CD14-positive monocyte (primary cell): ENCODE results near the gene MYO16. TPM values are rescaled to one million over a fixed set of nuclear protein-coding genes. Genes with fewer than 3 reads are reported as not detected.

Experiments
- DNase-seq, 3 donors: peaks; one replicate each; pipeline ENCODE4 v3.0.0-alpha.2; 2011 to 2022
- H2AFZ ChIP-seq: 2 replicates; pipeline ENCODE4 v1.6.0; 2012; ENCODE audit warnings: mild to moderate bottlenecking, low read depth, low read length, inconsistent platforms; ENCODE audit not compliant: insufficient read depth, poor library complexity, severe bottlenecking
- H3K27ac ChIP-seq, 2 donors: 1 replicate in 1 of 2; 2 replicates in 1 of 2; pipeline ENCODE4 v1.5.1; 2012 to 2013; ENCODE audit warnings: low read length in 2 of 2, control low read depth in 1 of 2, inconsistent platforms in 1 of 2, low read depth in 1 of 2, mild to moderate bottlenecking in 1 of 2
- H3K27me3 ChIP-seq, 2 donors: one replicate each; pipeline versions ENCODE4 v1.6.0 to v1.6.1; 2011 to 2013; ENCODE audit warnings: low read length in 2 of 2; ENCODE audit not compliant: control insufficient read depth in 2 of 2, insufficient read depth in 2 of 2
- H3K36me3 ChIP-seq, 2 donors: replicated peaks in 1 of 2; 1 replicate in 1 of 2; 2 replicates in 1 of 2; pipeline versions ENCODE4 v1.5.1 to v1.6.1; 2012 to 2013; ENCODE audit warnings: low read length in 2 of 2, control low read depth in 1 of 2, inconsistent platforms in 1 of 2, mild to moderate bottlenecking in 1 of 2; ENCODE audit not compliant: insufficient read depth in 2 of 2, control insufficient read depth in 1 of 2
- H3K4me1 ChIP-seq, 2 donors: 1 replicate in 1 of 2; 2 replicates in 1 of 2; pipeline versions ENCODE4 v1.5.1 to v1.6.1; 2012 to 2013; ENCODE audit warnings: low read length in 2 of 2, control low read depth in 1 of 2, inconsistent platforms in 1 of 2, mild to moderate bottlenecking in 1 of 2, moderate library complexity in 1 of 2; ENCODE audit not compliant: insufficient read depth in 2 of 2, control insufficient read depth in 1 of 2
- H3K4me2 ChIP-seq: replicated peaks from 2 replicates; pipeline ENCODE3; 2012; ENCODE audit warnings: low read length, moderate library complexity, mild to moderate bottlenecking; ENCODE audit not compliant: poor library complexity, severe bottlenecking; ENCODE audit errors: extremely low read depth
- H3K4me3 ChIP-seq, 3 experiments: fragments of 200-600 bp in 1 of 3; sonication (generic) in 1 of 3; replicated peaks in 1 of 3; 1 replicate in 2 of 3; 2 replicates in 1 of 3; pipeline ENCODE4 v1.5.1; 2011 to 2013; ENCODE audit warnings: low read length in 3 of 3, mild to moderate bottlenecking in 3 of 3, control low read depth in 2 of 3, low read depth in 2 of 3, inconsistent platforms in 1 of 3, moderate library complexity in 1 of 3
- H3K79me2 ChIP-seq: 2 replicates; pipeline ENCODE4 v1.6.0; 2012; ENCODE audit warnings: mild to moderate bottlenecking, control low read depth, inconsistent platforms, low read length, moderate library complexity; ENCODE audit not compliant: insufficient read depth
- H3K9ac ChIP-seq: 2 replicates; pipeline ENCODE4 v1.6.0; 2017; ENCODE audit warnings: low read length, mild to moderate bottlenecking; ENCODE audit not compliant: insufficient read depth, poor library complexity, severe bottlenecking
- H3K9me3 ChIP-seq, 2 donors: replicated peaks in 1 of 2; 1 replicate in 1 of 2; 2 replicates in 1 of 2; pipeline versions ENCODE4 v1.5.1 to v1.6.1; 2012 to 2013; ENCODE audit warnings: low read length in 2 of 2, control low read depth in 1 of 2; ENCODE audit not compliant: control insufficient read depth in 1 of 2, insufficient read depth in 1 of 2
- H4K20me1 ChIP-seq: 2 replicates; pipeline ENCODE4 v1.6.0; 2012; ENCODE audit warnings: mild to moderate bottlenecking, low read length, control low read depth, moderate library complexity; ENCODE audit not compliant: insufficient read depth
- H3K27ac Mint-ChIP-seq, 7 donors: one replicate each; pipeline ENCODE4 v1.8.0; 2020; ENCODE audit warnings: mild to moderate bottlenecking in 7 of 7, mixed read lengths in 7 of 7, moderate library complexity in 6 of 7, inconsistent platforms in 2 of 7
- H3K27me3 Mint-ChIP-seq, 3 donors: one replicate each; pipeline ENCODE4 v1.8.0; 2021 to 2022; ENCODE audit warnings: low read depth in 3 of 3, mild to moderate bottlenecking in 3 of 3, mixed read lengths in 3 of 3, moderate library complexity in 3 of 3, inconsistent platforms in 1 of 3
- H3K36me3 Mint-ChIP-seq, 2 donors: one replicate each; pipeline ENCODE4 v1.8.0; 2020; ENCODE audit warnings: mixed read lengths in 2 of 2, inconsistent platforms in 1 of 2, mild to moderate bottlenecking in 1 of 2
- H3K4me1 Mint-ChIP-seq: one replicate; pipeline ENCODE4 v1.8.0; 2020; ENCODE audit warnings: mild to moderate bottlenecking, mixed read lengths
- H3K4me3 Mint-ChIP-seq, 2 donors: one replicate each; pipeline ENCODE4 v1.8.0; 2020; ENCODE audit warnings: mild to moderate bottlenecking in 2 of 2, mixed read lengths in 2 of 2, moderate library complexity in 1 of 2
- H3K9me3 Mint-ChIP-seq, 7 donors: one replicate each; pipeline ENCODE4 v1.8.0; 2020 to 2022; ENCODE audit warnings: mixed read lengths in 7 of 7, mild to moderate bottlenecking in 6 of 7, moderate library complexity in 6 of 7, inconsistent platforms in 2 of 7
- WGBS: methylation state at CpG from one replicate; pipeline ENCODE4 v1.1.5; 2013; ENCODE audit warnings: missing lambda C conversion rate; ENCODE audit not compliant: insufficient coverage; 5-methylcytosine and 5-hydroxymethylcytosine counted together
- intact Hi-C, 2 donors: fragments of 100-400 bp; cut with micrococcal nuclease; formaldehyde crosslinking; loops; one replicate each; pipeline versions ENCODE4 v1.15.0 to v1.15.1; 2023
- polyA plus RNA-seq, 3 donors: library from polyadenylated mRNA; depleted of rRNA in 1 of 3; unstranded in 2 of 3; stranded (reverse) in 1 of 3; fragments of 300-500 nt in 2 of 3; fragments of >200 nt in 1 of 3; fragmentation: Illumina TruSeq in 2 of 3; gene quantifications; 1 replicate in 2 of 3; 2 replicates in 1 of 3; pipeline ENCODE4 v1.2.3, GENCODE V29; 2012 to 2021
- TF ChIP-seq, protein P1 (sequence below): fragments of 200-600 bp; IDR thresholded peaks from one replicate; pipeline ENCODE4 v1.8.0; 2022; ENCODE audit warnings: antibody characterized with exemption, mild to moderate bottlenecking

MYO16 gene
- polyA plus RNA-seq, 3 donors, result not detected

DNA sequence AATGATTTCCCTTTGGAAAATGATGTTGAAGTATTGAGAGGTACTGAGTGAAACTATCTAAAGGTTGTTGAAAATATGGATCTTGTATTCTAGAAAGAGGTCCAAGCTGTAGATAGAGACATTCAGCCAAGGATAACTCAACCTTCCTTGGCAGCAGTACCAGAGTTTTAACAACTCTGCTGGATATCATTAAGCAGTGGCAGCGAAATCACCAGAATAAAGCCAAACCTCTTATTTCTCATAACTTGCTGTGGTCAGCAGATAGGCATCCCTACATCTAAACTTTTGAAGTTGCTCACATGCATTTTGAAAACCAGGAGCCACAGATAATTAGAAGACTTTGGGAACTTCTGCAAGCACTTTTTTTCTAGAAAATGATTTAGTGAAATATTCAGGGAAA is 597.2 kb downstream of the MYO16 start:
- Histone ChIP-seq H4K20me1 (no peaks in the 10 kb centered on the region), H3K9me3 (peaks cover 13 to 27% of the 10 kb centered on the region in 2 donors), H3K9ac (no peak overlapping the region), H3K4me3 (no peak overlapping the region), H3K27me3 (no peaks in the 10 kb centered on the region), H3K79me2 (no peaks in the 10 kb centered on the region), H3K4me2 (no peak overlapping the region), H2AFZ (no peak overlapping the region), H3K4me1 (no peaks in the 10 kb centered on the region), H3K36me3 (no peaks in the 10 kb centered on the region), H3K27ac (no peak overlapping the region)
- no peak overlapping the region for H3K27ac Mint-ChIP-seq
- intact Hi-C loops, result no loop called here
- TF ChIP-seq, protein P1, sequence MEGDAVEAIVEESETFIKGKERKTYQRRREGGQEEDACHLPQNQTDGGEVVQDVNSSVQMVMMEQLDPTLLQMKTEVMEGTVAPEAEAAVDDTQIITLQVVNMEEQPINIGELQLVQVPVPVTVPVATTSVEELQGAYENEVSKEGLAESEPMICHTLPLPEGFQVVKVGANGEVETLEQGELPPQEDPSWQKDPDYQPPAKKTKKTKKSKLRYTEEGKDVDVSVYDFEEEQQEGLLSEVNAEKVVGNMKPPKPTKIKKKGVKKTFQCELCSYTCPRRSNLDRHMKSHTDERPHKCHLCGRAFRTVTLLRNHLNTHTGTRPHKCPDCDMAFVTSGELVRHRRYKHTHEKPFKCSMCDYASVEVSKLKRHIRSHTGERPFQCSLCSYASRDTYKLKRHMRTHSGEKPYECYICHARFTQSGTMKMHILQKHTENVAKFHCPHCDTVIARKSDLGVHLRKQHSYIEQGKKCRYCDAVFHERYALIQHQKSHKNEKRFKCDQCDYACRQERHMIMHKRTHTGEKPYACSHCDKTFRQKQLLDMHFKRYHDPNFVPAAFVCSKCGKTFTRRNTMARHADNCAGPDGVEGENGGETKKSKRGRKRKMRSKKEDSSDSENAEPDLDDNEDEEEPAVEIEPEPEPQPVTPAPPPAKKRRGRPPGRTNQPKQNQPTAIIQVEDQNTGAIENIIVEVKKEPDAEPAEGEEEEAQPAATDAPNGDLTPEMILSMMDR, result no peak
- DNase-seq, result no peak
- H3K36me3 Mint-ChIP-seq, result no peaks in the 10 kb centered on the region
- H3K4me1 Mint-ChIP-seq, result no peaks in the 10 kb centered on the region
- no CpG with 5 or more reads among the region's 1 CpG for WGBS
- H3K4me3 Mint-ChIP-seq, result no peak overlapping the region
- H3K9me3 Mint-ChIP-seq, result peaks cover 13 to 34% (median 25%) of the 10 kb centered on the region in 7 donors
- H3K27me3 Mint-ChIP-seq, result peaks cover 0 to 8% (median 2%) of the 10 kb centered on the region in 3 donors

DNA sequence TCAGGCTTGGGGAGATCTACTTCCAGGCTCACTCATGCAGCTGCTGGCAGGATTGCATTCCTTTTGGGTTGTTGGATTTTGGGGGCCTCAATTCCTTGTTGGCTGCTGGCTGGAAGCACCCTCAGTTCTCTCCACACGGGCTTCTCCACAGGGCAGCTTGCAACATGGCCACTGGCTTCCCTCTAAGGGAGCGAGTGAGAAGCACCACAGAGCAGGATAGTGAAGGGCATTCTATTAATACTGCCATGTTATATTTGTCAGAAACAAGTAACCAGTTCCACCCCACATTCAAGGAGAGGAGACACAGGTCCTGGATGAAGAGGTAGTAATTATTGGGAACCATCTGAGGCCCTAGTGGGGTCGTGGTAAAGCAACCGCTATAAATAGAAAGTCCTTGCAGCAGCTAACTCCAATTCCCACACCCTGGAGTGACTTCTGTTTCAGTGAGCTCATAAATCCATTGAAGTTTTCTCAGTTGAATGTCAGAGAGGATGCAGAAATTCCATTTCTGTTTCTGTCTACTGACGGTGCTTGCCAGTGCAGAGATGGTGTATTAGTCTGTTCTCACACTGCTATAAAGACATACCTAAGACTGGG is 598.0 kb downstream of the MYO16 start:
- Histone ChIP-seq H3K27ac (no peak overlapping the region), H3K4me3 (no peak overlapping the region), H4K20me1 (no peaks in the 10 kb centered on the region), H2AFZ (no peak overlapping the region), H3K79me2 (no peaks in the 10 kb centered on the region), H3K9ac (no peak overlapping the region), H3K4me2 (no peak overlapping the region), H3K27me3 (no peaks in the 10 kb centered on the region), H3K4me1 (no peaks in the 10 kb centered on the region), H3K36me3 (no peaks in the 10 kb centered on the region), H3K9me3 (peaks cover 13 to 27% of the 10 kb centered on the region in 2 donors)
- Mint-ChIP-seq H3K4me3 (no peak overlapping the region), H3K9me3 (peaks cover 11 to 32% (median 25%) of the 10 kb centered on the region in 7 donors), H3K27me3 (peaks cover 0 to 8% (median 2%) of the 10 kb centered on the region in 3 donors), H3K36me3 (no peaks in the 10 kb centered on the region), H3K27ac (no peak overlapping the region), H3K4me1 (no peaks in the 10 kb centered on the region)
- intact Hi-C loops, result no loop called here
- TF ChIP-seq, protein P1, result no peak
- DNase-seq, result no peak
- no CpG with 5 or more reads among the region's 5 CpGs for WGBS
